Astrocyte (in vitro differentiated cells and primary cell): ENCODE data around the gene STX5.

Experiments
- CTCF ChIP-seq: IDR thresholded peaks from 2 replicates; pipeline ENCODE4 v1.5.1; 2011; ENCODE audit warnings: low read depth, mild to moderate bottlenecking, inconsistent platforms, low read length, moderate library complexity; ENCODE audit not compliant: insufficient read depth
- EZH2 ChIP-seq: IDR thresholded peaks from 2 replicates; pipeline ENCODE4 v1.6.1; 2012; ENCODE audit warnings: mild to moderate bottlenecking, low read length, inconsistent platforms; ENCODE audit not compliant: insufficient read depth

DNA sequence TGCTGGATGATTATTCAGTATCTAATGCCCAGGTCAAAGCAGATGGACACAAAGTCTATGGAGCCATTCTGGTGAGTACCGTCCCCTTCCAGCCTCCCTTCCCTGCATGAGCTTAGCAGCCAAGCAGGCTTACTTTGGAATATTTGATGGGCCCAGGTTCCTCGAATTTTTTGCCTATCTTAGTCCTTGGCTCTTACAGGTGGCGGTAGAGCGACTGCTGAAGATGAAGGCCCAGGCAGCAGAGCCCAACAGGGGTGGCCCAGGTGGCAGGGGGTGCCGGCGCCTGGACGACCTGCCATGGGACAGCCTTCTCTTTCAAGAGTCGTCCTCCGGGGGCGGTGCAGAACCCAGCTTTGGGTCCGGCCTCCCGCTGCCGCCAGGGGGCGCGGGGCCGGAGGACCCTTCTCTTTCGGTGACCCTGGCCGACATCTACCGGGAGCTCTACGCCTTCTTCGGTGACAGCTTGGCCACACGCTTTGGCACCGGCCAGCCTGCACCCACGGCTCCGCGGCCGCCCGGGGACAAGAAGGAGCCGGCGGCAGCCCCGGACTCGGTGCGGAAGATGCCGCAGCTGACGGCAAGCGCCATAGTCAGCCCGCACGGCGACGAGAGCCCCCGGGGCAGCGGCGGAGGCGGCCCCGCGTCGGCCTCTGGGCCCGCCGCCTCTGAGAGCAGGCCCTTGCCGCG lies 45.4 kb downstream of the STX5 start:
- TF ChIP-seq CTCF (peak; percentile 78), EZH2 (no peak)
